Muscle layer of duodenum (tissue), 2 donors: ENCODE measurements around the gene ITGB2.

Experiments
- H3K27ac ChIP-seq: one replicate; pipeline ENCODE4 v1.7.0; 2013; ENCODE audit warnings: mild to moderate bottlenecking, low read length
- H3K27me3 ChIP-seq: one replicate; pipeline ENCODE4 v1.7.0; 2013; ENCODE audit warnings: low read depth, mild to moderate bottlenecking, control low read depth, low read length
- H3K36me3 ChIP-seq, 2 donors: one replicate each; pipeline ENCODE4 v1.7.0; 2013; ENCODE audit warnings: low read length in 2 of 2, control low read depth in 1 of 2, mild to moderate bottlenecking in 1 of 2; ENCODE audit not compliant: insufficient read depth in 2 of 2, control insufficient read depth in 1 of 2
- H3K4me1 ChIP-seq, 2 donors: one replicate each; pipeline ENCODE4 v1.7.0; 2013; ENCODE audit warnings: low read length in 2 of 2, mild to moderate bottlenecking in 2 of 2, control low read depth in 1 of 2, moderate library complexity in 1 of 2; ENCODE audit not compliant: insufficient read depth in 2 of 2, control insufficient read depth in 1 of 2
- H3K4me3 ChIP-seq, 2 donors: one replicate each; pipeline ENCODE4 v1.7.0; 2013; ENCODE audit warnings: low read length in 2 of 2, low read depth in 1 of 2, mild to moderate bottlenecking in 1 of 2
- H3K9me3 ChIP-seq, 2 donors: one replicate each; pipeline ENCODE4 v1.7.0; 2013; ENCODE audit warnings: low read length in 2 of 2, control low read depth in 1 of 2, mild to moderate bottlenecking in 1 of 2; ENCODE audit not compliant: control insufficient read depth in 1 of 2
- donor health status: healthy.

The ITGB2 gene

DNA sequence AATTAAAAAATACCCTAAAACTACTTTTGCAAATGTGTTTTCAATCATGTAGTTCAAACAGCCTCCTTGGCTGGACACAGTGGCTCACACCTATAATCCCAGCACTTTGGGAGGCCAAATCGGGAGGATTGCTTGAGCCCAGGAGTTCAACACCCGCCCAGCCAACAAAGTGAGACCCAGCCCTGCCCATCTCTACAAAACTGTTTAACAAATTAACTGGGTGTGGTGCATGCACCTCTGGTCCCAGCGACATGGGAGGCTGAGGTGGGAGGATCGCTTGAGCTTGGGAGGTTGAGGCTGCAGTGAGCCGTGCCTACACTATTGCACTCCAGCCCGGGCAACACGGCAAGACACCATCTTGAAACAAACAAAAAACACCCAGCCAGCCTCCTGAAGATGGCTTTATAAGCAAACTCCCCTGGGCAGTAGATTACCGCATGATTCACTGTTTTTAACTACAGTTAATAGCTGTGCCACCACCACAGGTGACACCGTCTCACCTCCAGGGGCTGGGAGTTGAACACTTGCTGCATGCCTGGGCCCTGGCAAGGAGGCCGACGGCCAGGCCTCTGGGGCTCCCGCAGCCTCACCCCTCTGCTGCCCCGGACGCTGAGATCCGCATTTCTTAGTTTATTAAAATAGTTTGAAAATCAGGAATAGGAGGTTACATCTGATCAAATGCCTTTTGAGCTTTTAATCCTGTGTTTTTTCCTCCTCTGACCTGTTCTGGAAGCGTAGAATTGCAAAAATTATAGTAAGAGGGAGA, 63.4 kb downstream of the ITGB2 start:
- Histone ChIP-seq H3K27me3 (no peaks in the 10 kb centered on the region), H3K36me3 (peaks cover 59 to 60% of the 10 kb centered on the region in 2 donors), H3K9me3 (no peaks in the 10 kb centered on the region), H3K4me3 (no peak overlapping the region), H3K4me1 (no peaks in the 10 kb centered on the region), H3K27ac (no peak overlapping the region)

DNA sequence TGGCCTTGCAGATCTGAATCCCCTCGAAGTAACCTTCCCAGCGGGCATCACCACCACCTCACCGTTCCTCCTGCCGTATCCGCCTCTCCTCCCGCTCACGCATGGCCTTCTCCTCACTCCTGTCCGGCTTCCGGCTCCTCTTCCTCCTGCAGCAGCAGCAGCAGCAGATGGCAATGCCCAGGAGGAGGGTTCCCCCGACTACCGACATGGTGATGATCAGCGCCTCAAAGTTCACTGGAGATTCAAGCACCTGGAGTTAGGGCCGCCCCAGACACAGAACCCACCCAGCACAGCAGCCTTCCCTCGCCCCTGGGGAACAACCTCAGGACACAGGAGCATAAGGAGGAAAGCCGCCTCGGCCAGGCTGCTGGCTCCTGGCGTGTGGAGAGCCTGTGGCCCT, 64.6 kb downstream of the ITGB2 start:
- Histone ChIP-seq H3K27me3 (no peaks in the 10 kb centered on the region), H3K27ac (no peak overlapping the region), H3K36me3 (peaks cover 64 to 66% of the 10 kb centered on the region in 2 donors), H3K4me1 (no peaks in the 10 kb centered on the region), H3K9me3 (no peaks in the 10 kb centered on the region), H3K4me3 (no peak overlapping the region)

GRCh38 chr21:44855572-44855971, 65.1 kb downstream of the ITGB2 start:
- no peaks in the 10 kb centered on the region for H3K9me3 ChIP-seq
- no peak overlapping the region for H3K4me3 ChIP-seq

GRCh38 chr21:44854664-44855446, 65.8 kb downstream of the ITGB2 start:
- peaks cover 72 to 78% of the 10 kb centered on the region in 2 donors for H3K36me3 ChIP-seq
- H3K4me1 ChIP-seq: no peaks in the 10 kb centered on the region
- H3K27me3 ChIP-seq: no peaks in the 10 kb centered on the region
- H3K9me3 ChIP-seq: no peaks in the 10 kb centered on the region
- H3K27ac ChIP-seq: no peak overlapping the region
- H3K4me3 ChIP-seq: no peak overlapping the region

More at GRCh38 chr21:44855572-44855971, 65.1 kb downstream of the ITGB2 start:
- no peaks in the 10 kb centered on the region for H3K4me1 ChIP-seq
- H3K27me3 ChIP-seq: no peaks in the 10 kb centered on the region
- no peak overlapping the region for H3K27ac ChIP-seq
- peaks cover 68 to 71% of the 10 kb centered on the region in 2 donors for H3K36me3 ChIP-seq

GRCh38 chr21:44854391-44854663, 66.4 kb downstream of the ITGB2 start:
- Histone ChIP-seq H3K36me3 (peaks cover 73 to 78% of the 10 kb centered on the region in 2 donors), H3K27ac (no peak overlapping the region), H3K4me1 (no peaks in the 10 kb centered on the region), H3K9me3 (no peaks in the 10 kb centered on the region), H3K27me3 (no peaks in the 10 kb centered on the region), H3K4me3 (no peak overlapping the region)

DNA sequence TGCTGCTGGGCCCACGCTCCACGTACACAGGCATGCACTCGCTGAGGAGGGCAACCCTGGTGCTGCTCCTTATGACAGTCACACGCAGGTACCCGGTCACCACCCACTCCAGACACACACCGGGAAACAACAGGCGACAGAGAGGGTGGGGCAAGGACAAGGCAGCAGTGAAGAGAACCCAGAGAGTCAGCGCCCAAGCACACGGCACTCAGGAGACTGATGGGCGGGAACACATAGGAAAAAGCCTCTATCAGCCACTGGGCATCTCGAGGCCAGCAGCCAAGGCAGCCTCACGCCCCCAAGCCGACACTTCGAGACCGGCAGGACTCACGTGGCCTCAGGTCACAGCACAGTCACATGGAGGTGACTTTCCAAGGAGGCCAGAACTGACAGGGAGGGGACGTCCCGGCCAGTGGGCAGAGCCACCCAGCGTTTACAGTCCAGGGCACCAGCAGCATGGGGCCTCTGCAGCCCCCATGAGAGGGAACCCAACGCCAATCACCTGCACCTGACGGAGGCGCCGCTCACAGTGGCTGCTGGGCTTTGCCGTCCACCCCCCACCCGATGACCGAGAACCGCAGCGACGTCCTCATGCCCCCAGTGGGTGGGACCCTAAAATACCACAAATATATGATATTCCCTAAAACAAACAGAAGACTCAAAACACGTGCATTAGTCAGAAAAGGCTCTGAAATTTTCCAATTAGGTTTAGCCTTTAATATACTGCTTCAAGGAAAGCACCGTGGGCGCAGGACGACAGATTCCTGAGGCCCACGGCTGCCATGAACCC, 66.9 kb downstream of the ITGB2 start:
- Histone ChIP-seq H3K4me1 (no peaks in the 10 kb centered on the region), H3K36me3 (peaks cover 69 to 78% of the 10 kb centered on the region in 2 donors), H3K27ac (no peak overlapping the region)

DNA sequence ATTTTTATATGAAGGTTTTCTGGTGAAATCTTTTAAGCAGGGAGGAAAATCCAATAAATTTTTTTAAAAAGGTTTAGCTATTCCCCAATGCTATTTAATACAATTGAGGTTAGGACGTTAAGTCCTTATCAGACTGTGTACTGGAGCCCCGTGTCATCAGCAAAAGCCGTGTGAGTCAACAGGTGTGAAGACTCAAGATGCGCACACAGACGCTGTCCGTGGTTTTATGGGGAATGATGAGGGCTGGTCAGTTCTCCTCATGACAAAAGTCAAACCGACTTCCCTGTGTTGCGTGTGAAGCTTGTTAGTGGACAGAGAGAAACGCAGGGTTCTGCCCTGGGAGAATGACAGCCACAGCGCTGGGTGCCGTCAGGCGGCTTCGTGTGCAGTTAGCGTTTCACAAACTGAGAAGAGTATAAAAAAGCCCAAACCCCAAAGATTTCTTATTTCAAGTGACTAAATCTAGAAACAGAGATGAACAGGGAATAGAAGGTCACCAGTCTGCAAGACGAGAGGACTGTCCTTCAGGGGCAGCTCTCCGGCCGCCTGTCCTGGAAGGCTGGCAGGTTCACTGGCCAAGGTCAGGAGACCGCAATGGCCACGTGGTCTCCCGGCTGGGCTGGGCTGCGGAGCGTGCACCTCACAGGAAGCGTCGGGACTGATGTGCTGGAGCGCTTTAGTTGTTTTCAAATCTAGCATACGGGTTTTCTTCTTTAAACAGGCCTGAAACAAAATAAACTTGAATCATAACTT, 69.6 kb downstream of the ITGB2 start:
- Histone ChIP-seq H3K27me3 (no peaks in the 10 kb centered on the region), H3K4me3 (no peak overlapping the region), H3K4me1 (peaks cover 7 to 10% of the 10 kb centered on the region in 2 donors), H3K36me3 (peaks cover 59 to 68% of the 10 kb centered on the region in 2 donors), H3K9me3 (no peaks in the 10 kb centered on the region), H3K27ac (no peak overlapping the region)

More for the DNA sequence above, 66.9 kb downstream of the ITGB2 start:
- H3K9me3 ChIP-seq: no peaks in the 10 kb centered on the region
- no peak overlapping the region for H3K4me3 ChIP-seq
- no peaks in the 10 kb centered on the region for H3K27me3 ChIP-seq

- H3K27ac ChIP-seq: no peak overlapping the region
- no peaks in the 10 kb centered on the region for H3K27me3 ChIP-seq
- H3K9me3 ChIP-seq: no peaks in the 10 kb centered on the region
- peaks cover 7 to 18% of the 10 kb centered on the region in 2 donors for H3K4me1 ChIP-seq
- H3K36me3 ChIP-seq: peaks cover 51 to 60% of the 10 kb centered on the region in 2 donors
- no peak overlapping the region for H3K4me3 ChIP-seq
Observed at GRCh38 chr21:44850208-44850800, 70.4 kb downstream of the ITGB2 start.

DNA sequence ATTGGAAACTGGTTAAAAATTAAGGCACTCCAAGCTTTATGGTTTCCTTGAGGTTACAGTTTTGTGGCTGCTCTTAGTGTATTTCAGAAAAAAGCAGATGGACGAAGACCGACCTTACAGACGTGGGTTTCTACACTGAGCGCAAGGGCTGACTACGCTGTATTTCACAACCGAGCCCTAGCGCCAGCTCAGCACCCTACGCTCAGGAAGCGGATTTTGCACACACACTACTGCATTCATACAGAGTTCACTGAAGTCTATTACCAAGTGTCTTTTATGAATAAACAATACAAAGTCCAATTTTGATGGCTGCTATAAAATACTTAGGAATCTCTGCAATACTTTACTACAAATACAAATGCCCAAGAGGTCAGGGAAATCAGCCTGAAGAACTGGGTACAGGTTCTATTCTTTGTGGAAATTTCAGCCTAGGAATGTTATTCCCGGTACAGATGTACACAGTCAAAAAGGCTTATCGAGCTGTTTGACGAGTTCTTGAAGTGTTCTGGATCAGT, 71.0 kb downstream of the ITGB2 start:
- Histone ChIP-seq H3K36me3 (peaks cover 44 to 54% of the 10 kb centered on the region in 2 donors), H3K27me3 (no peaks in the 10 kb centered on the region), H3K27ac (no peak overlapping the region), H3K9me3 (no peaks in the 10 kb centered on the region), H3K4me3 (no peak overlapping the region), H3K4me1 (peaks cover 7 to 19% of the 10 kb centered on the region in 2 donors)

DNA sequence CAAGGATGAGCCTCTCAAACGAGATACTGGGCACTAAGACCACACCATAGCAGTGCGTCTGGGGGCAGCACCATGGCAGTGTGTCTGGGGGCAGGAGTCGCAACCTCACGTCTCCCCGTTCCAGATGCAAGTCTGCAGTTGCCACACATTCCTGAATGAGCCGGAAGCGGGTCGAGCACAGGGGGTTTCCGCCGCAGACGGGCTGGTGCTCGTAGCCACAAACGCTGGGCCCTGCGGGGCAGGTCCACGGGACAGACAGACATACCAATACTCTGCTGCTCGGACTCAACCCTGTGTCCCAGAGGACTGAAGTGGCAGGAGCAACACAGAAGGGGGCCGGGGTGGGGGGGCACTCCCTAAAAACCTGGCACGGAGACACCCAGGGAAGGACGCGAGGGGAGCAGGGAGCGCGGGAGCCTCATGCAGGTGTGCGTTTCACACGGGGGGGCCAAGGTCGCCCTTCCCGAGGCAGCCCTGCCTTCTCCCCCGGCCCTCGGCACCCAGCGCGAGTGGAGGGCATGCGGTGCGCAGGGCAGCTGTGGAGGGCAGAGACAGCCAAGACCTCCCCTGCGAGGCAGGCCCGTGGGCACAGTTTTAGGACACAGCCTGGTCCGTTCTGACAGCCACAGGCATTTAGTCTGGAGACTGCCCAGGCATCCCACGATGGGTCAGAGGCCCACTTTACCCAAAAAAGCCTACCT, 71.7 kb downstream of the ITGB2 start:
- Histone ChIP-seq H3K27me3 (no peaks in the 10 kb centered on the region), H3K9me3 (no peaks in the 10 kb centered on the region), H3K27ac (no peak overlapping the region), H3K4me3 (no peak overlapping the region), H3K36me3 (peaks cover 37 to 47% of the 10 kb centered on the region in 2 donors), H3K4me1 (peaks cover 7 to 19% of the 10 kb centered on the region in 2 donors)
